Aorta (tissue), 5 donors: ENCODE results near the gene DUSP16. TPM values are rescaled to one million over a fixed set of nuclear protein-coding genes. Genes with fewer than 3 reads are reported as not detected.
A peak's percentile ranks its signal among the peaks of the same experiment; 100 is the strongest.

Experiments used
- ATAC-seq: fragments of 200-7000 bp; cut with Tn5 transposase; one replicate; pipeline ENCODE4 v1.9.1; 2022; ENCODE audit warnings: moderate library complexity; ENCODE audit not compliant: low FRiP score
- DNase-seq, 2 donors: peaks; one replicate each; pipeline ENCODE4 v3.0.0-alpha.2; 2020
- H3K27ac ChIP-seq, 2 donors: one replicate each; pipeline ENCODE4 v1.5.1; 2013; ENCODE audit warnings: low read length in 2 of 2, mild to moderate bottlenecking in 2 of 2, moderate library complexity in 2 of 2, control low read depth in 1 of 2, inconsistent platforms in 1 of 2, low read depth in 1 of 2
- H3K27me3 ChIP-seq, 2 donors: one replicate each; pipeline ENCODE4 v1.6.1; 2013; ENCODE audit warnings: control low read depth in 1 of 2, low read length in 1 of 2, mild to moderate bottlenecking in 1 of 2, moderate library complexity in 1 of 2; ENCODE audit not compliant: insufficient read depth in 2 of 2, control insufficient read depth in 1 of 2
- H3K36me3 ChIP-seq, 2 donors: one replicate each; pipeline ENCODE4 v1.6.1; 2013; ENCODE audit warnings: control low read depth in 1 of 2, low read length in 1 of 2, mild to moderate bottlenecking in 1 of 2; ENCODE audit not compliant: insufficient read depth in 2 of 2, control insufficient read depth in 1 of 2
- H3K4me1 ChIP-seq, 2 donors: one replicate each; pipeline ENCODE4 v1.6.1; 2013; ENCODE audit warnings: low read length in 2 of 2, control low read depth in 1 of 2, mild to moderate bottlenecking in 1 of 2, moderate library complexity in 1 of 2; ENCODE audit not compliant: insufficient read depth in 2 of 2, control insufficient read depth in 1 of 2
- H3K4me3 ChIP-seq, 2 donors: one replicate each; pipeline ENCODE4 v1.5.1; 2013; ENCODE audit warnings: low read length in 2 of 2, control low read depth in 1 of 2, mild to moderate bottlenecking in 1 of 2
- H3K9me3 ChIP-seq: one replicate; pipeline ENCODE4 v1.6.1; 2013; ENCODE audit warnings: mild to moderate bottlenecking, low read length; ENCODE audit not compliant: control insufficient read depth
- WGBS, 2 donors: extraction: QIAGEN DNeasy Blood & Tissue Kit; methylation state at CpG; one replicate each; pipeline ENCODE4 v1.1.7; 2013; 5-methylcytosine and 5-hydroxymethylcytosine counted together
- intact Hi-C, 2 donors: fragments of 100-400 bp; cut with DNase I; formaldehyde crosslinking; loops; one replicate each; pipeline versions ENCODE4 v1.14.2 to v1.15.0; 2022
- polyA plus RNA-seq, 2 donors: library from polyadenylated mRNA; stranded (reverse); fragments of 200-250 nt; gene quantifications; one replicate each; pipeline ENCODE4 v1.2.3, GENCODE V29; 2013
- total RNA-seq, 2 donors: library from RNA; stranded (reverse); fragmentation: NEBNext Ultra II Directional; extraction: Animal tissue kit (Norgen Biotek cat#: 25700); gene quantifications; one replicate each; pipeline ENCODE4 v1.2.1, GENCODE V29; 2021
- donor health status: healthy with polysubstance abuse.
- donor health status: Bipolar disorder and iron deficiency.
- donor health status: DM: no; HTN: no; CAD: no.
- donor health status: DM: no; HTN: no; CAD: no.
- donor health status: DM: yes; HTN: yes; CAD: no.

The DUSP16 gene
- total and polyA plus RNA-seq, 4 donors: 3.1 to 27.4 (median 17.6) TPM

- Histone ChIP-seq H3K27me3 (no peaks in the 10 kb centered on the region), H3K4me1 (peaks cover 0 to 3% of the 10 kb centered on the region in 2 donors), H3K36me3 (no peaks in the 10 kb centered on the region), H3K27ac (no peak overlapping the region), H3K9me3 (no peaks in the 10 kb centered on the region), H3K4me3 (no peak overlapping the region)
- WGBS, 2 donors: 52 to 53% methylated on average over 5 of the region's 5 CpGs
- intact Hi-C loops: no loop called here
- DNase-seq (no peak), ATAC-seq (no peak)
Observed at GRCh38 chr12:12511895-12512711, 50.6 kb downstream of the DUSP16 start.

- H3K4me1 ChIP-seq: peaks cover 1 to 3% of the 10 kb centered on the region in 2 donors
- no peak for DNase-seq
- WGBS, 2 donors: 66 to 78% methylated on average over 3 of the region's 3 CpGs
- H3K27ac ChIP-seq: no peak overlapping the region
- no peaks in the 10 kb centered on the region for H3K9me3 ChIP-seq
- H3K27me3 ChIP-seq: no peaks in the 10 kb centered on the region
- H3K4me3 ChIP-seq: no peak overlapping the region
- no peak for ATAC-seq
- no peaks in the 10 kb centered on the region for H3K36me3 ChIP-seq
- intact Hi-C loops: no loop called here
Observed at GRCh38 chr12:12511021-12511783, 51.5 kb downstream of the DUSP16 start.

GRCh38 chr12:12510551-12510950 is 52.1 kb downstream of the DUSP16 start:
- Histone ChIP-seq H3K4me1 (peaks cover 1 to 3% of the 10 kb centered on the region in 2 donors), H3K36me3 (no peaks in the 10 kb centered on the region), H3K27me3 (no peaks in the 10 kb centered on the region), H3K4me3 (no peak overlapping the region), H3K27ac (no peak overlapping the region), H3K9me3 (no peaks in the 10 kb centered on the region)
- intact Hi-C loops: no loop called here
- ATAC-seq: no peak
- DNase-seq: no peak
- 98% methylated on average over 2 of the region's 2 CpGs for WGBS, 2 donors

- no peak overlapping the region for H3K4me3 ChIP-seq
- peaks cover 1 to 4% of the 10 kb centered on the region in 2 donors for H3K4me1 ChIP-seq
- DNase-seq (no peak), ATAC-seq (no peak)
- H3K27ac ChIP-seq: no peak overlapping the region
- intact Hi-C loops: no loop called here
- H3K36me3 ChIP-seq: no peaks in the 10 kb centered on the region
- whole genome bisulfite sequencing, 2 donors: 85% methylated on average over 2 of the region's 2 CpGs
- no peaks in the 10 kb centered on the region for H3K27me3 ChIP-seq
- no peaks in the 10 kb centered on the region for H3K9me3 ChIP-seq
Observed at GRCh38 chr12:12510141-12510540, 52.5 kb downstream of the DUSP16 start.

GRCh38 chr12:12508612-12509011 is 54.1 kb downstream of the DUSP16 start:
- Histone ChIP-seq H3K4me1 (peaks cover 1 to 5% of the 10 kb centered on the region in 2 donors), H3K27ac (peak overlapping the region in 1 of 2 donors; percentile 28)

GRCh38 chr12:12507121-12507520 is 55.5 kb downstream of the DUSP16 start:
- DNase-seq (no peak), ATAC-seq (no peak)
- Histone ChIP-seq H3K27me3 (no peaks in the 10 kb centered on the region), H3K36me3 (no peaks in the 10 kb centered on the region), H3K9me3 (no peaks in the 10 kb centered on the region), H3K4me1 (peaks cover 1 to 5% of the 10 kb centered on the region in 2 donors), H3K4me3 (no peak overlapping the region), H3K27ac (no peak overlapping the region)
- intact Hi-C loops: loop anchor here in 1 of 2 donors (5.0 kb wide), 1 partner anchor 55 kb away; the partner anchor contains the start of gene DUSP16
- 39 to 43% methylated on average over 1 of the region's 1 CpG for WGBS, 2 donors

More at GRCh38 chr12:12508612-12509011, 54.1 kb downstream of the DUSP16 start:
- 90 to 93% methylated on average over 2 of the region's 2 CpGs for WGBS, 2 donors
- no peak for ATAC-seq
- DNase-seq: no peak
- no peak overlapping the region for H3K4me3 ChIP-seq
- intact Hi-C loops: loop anchor here in 1 of 2 donors (5.0 kb wide), 1 partner anchor 54 kb away; the partner anchor contains the start of gene DUSP16
- H3K9me3 ChIP-seq: no peaks in the 10 kb centered on the region
- no peaks in the 10 kb centered on the region for H3K36me3 ChIP-seq
- no peaks in the 10 kb centered on the region for H3K27me3 ChIP-seq

GRCh38 chr12:12506496-12506890 is 56.2 kb downstream of the DUSP16 start:
- no peaks in the 10 kb centered on the region for H3K36me3 ChIP-seq
- intact Hi-C loops: loop anchor here in 1 of 2 donors (5.0 kb wide), 1 partner anchor 56 kb away; the partner anchor contains the start of gene DUSP16
- WGBS, 2 donors: 23 to 27% methylated on average over 3 of the region's 3 CpGs
- peak overlapping the region; percentile 1 to 26 for H3K27ac ChIP-seq
- DNase-seq (no peak), ATAC-seq (peak; percentile 66)
- no peaks in the 10 kb centered on the region for H3K9me3 ChIP-seq
- no peaks in the 10 kb centered on the region for H3K27me3 ChIP-seq
- H3K4me3 ChIP-seq: peak overlapping the region in 1 of 2 donors; percentile 69
- H3K4me1 ChIP-seq: peaks cover 1 to 5% of the 10 kb centered on the region in 2 donors

- intact Hi-C loops: loop anchor here in 1 of 2 donors (5.0 kb wide), 1 partner anchor 56 kb away; the partner anchor contains the start of gene DUSP16
- H3K4me1 ChIP-seq: peaks cover 1 to 5% of the 10 kb centered on the region in 2 donors
Observed at GRCh38 chr12:12505544-12506495, 56.8 kb downstream of the DUSP16 start.

More at GRCh38 chr12:12505544-12506495, 56.8 kb downstream of the DUSP16 start:
- Histone ChIP-seq H3K36me3 (no peaks in the 10 kb centered on the region), H3K27ac (peak overlapping the region; percentile 39 to 43), H3K4me3 (peak overlapping the region in 1 of 2 donors; percentile 69), H3K27me3 (no peaks in the 10 kb centered on the region), H3K9me3 (no peaks in the 10 kb centered on the region)
- ATAC-seq (peak; percentile 85), DNase-seq (no peak)
- 17 to 18% methylated on average over 11 of the region's 11 CpGs for WGBS, 2 donors
